ENCODE data around the gene DGCR6.
"Not testable (repeated sequence)": the region's sequence is repeated elsewhere in the genome, so short reads cannot be mapped to it uniquely, and the experiment has no call there.

The DGCR6 gene

GRCh38 chr22:18905540-18906409 lies at the start of gene DGCR6:
Gene DGCR6, plus strand, starts transcription at chr22:18906320. Its CDS starts 55 bp downstream, at chr22:18906375.
- no peak for DNase-seq

- DNase-seq = not testable (repeated sequence)
Measured at GRCh38 chr22:18859314-18859713, 46.8 kb upstream of the DGCR6 start.

DNA sequence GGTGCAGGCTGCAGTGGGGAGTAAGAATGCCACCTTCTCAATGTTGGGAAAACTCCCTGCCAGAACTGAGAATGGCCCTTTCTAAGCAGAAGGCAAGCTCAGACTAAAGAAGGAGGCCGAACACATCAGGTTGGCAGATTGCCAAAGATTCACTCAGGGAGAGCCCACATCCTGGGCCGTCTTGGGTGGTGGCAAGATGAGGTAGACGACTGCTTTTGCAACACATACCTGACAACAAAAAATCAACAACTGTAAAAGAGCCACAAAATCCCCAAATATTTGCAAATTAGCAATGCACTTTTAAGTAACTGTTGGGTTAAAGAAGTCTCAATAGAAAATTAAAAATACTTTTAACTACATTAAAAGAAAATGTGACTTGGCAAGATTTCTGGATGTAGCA lies 24.9 kb upstream of the DGCR6 start:
- DNase-seq = not testable (repeated sequence)

- not testable (repeated sequence) for DNase-seq
Measured at GRCh38 chr22:18884465-18884864, 21.7 kb upstream of the DGCR6 start.

- DNase-seq = no peak
Measured at GRCh38 chr22:18888115-18888514, 18.0 kb upstream of the DGCR6 start.

DNA sequence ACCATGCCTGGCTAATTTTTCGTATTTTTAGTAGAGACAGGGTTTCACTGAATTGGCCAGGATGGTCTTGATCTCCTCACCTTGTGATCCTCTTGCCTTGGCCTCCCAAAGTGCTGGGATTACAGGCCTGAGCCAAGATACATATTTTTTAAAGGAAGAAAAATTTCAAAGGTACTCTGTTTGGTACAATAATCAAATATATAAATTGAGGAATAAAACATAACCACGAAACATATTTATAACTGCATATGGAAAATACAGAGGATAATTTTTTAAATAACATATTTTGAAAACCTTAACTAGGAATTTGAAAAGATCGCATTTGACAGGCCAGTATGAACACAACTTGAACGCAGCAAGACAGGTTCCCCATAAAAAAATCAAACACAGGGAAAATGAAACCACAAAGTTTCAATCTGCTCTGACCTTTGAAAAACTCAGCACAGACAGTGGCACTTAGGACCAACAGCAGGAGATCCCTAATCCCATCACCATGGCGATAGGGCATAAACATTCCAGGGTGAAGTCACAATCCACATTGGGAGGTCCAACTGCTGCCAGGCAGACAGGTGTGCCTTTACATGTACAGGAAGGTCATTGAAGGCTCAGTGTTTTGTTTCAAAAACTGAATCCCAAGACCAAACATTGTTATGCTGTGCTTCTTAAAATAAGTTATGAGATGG lies 15.5 kb upstream of the DGCR6 start:
- DNase-seq = not testable (repeated sequence)

- not testable (repeated sequence) for DNase-seq
Measured at GRCh38 chr22:18893775-18894174, 12.3 kb upstream of the DGCR6 start.

- not testable (repeated sequence) for DNase-seq
Measured at GRCh38 chr22:18896037-18896657, 10.0 kb upstream of the DGCR6 start.

DNA sequence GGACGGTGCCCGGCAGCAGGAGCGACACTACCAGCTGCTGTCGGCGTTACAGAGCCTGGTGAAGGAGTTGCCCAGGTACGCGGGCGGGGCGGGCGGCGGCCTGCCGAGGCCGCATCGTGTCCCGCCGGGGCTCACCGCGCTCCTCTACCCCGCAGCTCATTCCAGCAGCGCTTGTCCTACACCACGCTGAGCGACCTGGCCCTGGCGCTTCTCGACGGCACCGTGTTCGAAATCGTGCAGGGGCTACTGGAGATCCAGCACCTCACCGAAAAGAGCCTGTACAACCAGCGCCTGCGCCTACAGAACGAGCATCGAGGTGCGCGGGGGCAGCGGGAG lies 258 bp downstream of the DGCR6 start:
- DNase-seq = not testable (repeated sequence)

- DNase-seq = no peak
Measured at GRCh38 chr22:18906896-18907295, 776 bp downstream of the DGCR6 start.

GRCh38 chr22:18909556-18909955 lies 3.4 kb downstream of the DGCR6 start:
- DNase-seq = no peak

GRCh38 chr22:18911535-18911934 lies 5.4 kb downstream of the DGCR6 start:
- DNase-seq = not testable (repeated sequence)

DNA sequence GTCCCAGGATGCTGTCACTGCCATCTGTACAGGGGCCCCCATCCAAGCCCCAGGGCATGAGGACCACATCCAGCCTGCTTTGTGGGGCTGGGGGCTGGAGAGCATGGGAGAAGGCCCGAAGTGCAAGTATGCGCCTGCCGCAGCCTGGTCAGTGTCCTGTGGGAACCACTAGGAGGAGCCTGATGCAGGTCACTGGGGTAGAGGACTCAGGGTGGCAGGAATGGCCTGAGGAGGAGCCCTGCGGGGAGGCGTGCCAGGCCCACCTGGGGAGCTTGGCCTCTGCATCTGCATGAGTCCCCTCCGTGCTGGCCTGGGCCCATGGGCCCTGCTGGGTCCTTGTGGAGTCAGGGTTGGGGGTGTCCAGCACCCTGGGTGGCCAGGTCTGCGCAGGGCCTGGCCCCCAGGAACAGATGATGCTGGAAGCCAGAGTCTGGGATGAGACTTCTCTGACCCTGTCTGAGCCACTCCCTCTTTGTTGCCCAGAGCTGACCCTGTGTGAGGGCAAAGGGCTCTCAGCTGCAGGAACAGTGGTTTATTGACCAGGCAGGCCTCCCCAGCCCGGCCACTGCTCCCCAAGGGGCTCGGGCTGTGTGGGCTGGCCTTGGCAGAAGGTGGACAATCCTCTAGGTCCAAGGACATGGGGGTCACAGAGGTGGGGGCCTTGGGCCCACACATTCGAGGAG lies 6.3 kb downstream of the DGCR6 start:
- DNase-seq = not testable (repeated sequence)

GRCh38 chr22:18914558-18914957 lies 8.4 kb downstream of the DGCR6 start:
- not testable (repeated sequence) for DNase-seq

GRCh38 chr22:18915550-18915949 lies 9.4 kb downstream of the DGCR6 start:
- DNase-seq = not testable (repeated sequence)

DNA sequence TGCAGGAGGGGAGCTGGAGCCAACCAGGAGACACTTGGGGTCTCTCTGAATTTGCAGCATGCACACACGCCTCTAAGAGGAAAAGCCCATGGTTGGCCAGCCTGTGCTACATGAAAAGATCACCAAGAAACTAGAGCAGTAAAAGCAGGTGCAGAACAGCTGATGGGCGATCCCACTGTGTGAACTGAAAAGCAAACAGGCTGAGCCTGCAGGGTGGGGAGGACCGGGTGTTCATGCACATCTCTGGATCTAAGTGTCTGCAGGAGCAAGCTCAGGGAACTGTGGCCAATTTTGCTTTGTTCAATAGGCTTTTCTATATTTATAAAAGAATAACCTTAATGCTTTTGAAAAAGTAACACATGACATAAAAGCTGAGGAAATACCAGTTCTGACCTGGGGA lies 11.7 kb downstream of the DGCR6 start:
- DNase-seq = not testable (repeated sequence)

- not testable (repeated sequence) for DNase-seq
Measured at GRCh38 chr22:18920257-18920902, 14.3 kb downstream of the DGCR6 start.

- no peak for DNase-seq
Measured at GRCh38 chr22:18925368-18926064, 19.4 kb downstream of the DGCR6 start.

DNA sequence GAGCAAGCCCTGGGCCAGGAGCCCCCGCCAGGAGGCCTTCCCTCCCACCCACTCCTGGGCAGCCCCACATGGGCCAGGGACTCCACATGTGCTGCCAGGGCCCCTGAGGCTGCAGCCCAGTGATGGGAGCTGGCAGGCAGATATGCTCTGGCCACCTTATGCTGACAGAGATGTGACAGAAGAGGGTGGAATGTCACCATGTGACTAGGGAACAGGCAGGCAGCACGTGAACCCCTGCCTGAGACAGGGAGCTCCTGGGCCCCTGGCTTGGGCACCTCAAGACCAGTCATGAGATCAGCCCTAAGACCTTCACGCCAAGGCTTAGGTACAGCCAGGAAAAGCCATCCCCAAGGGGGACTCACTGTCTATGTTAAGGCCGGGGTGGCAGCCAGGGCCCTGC lies 20.9 kb downstream of the DGCR6 start:
- DNase-seq = no peak

DNA sequence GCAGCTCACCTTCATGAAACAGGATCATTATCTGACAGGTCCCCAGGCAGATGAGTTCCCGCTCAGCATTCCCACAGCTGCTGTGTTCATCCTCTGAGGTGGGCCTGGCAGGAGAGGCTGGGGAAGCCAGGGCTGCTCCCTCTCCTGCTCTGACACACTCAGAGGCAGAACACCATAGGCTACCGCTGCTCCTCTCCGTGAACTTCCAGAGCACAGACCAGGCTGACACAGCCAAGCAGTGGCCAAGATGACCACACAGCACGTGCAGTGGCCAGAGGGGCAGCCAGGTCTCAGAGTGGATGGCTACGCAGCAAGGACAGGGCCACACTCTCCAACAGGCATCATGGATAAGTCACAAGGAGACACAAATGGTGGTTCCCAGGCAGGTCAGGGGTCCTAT lies 21.5 kb downstream of the DGCR6 start:
- no peak for DNase-seq

DNA sequence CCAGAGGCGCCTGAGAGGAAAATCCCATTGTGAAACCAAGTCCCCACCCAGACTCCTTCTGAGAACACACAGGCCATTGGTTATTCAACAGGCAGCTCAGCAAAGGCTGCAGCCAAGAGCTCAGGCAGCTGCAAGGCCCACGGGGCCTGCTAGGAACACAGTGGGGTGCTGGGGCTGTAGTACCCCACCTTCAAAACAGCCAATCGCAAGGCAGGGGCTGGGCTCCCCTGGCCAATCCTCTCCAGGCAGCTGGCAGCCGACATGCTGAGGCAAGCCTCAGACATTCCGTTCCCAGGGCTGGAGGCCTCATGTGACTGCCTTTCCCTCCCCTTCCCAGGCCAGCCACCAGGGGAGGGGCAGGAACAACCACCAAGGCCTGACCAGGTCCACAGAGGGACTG lies 23.3 kb downstream of the DGCR6 start:
- DNase-seq = no peak

Measured in DMS79 (cell line).